Measurements from ENCODE around the gene DACH1.

DACH1 gene

DNA sequence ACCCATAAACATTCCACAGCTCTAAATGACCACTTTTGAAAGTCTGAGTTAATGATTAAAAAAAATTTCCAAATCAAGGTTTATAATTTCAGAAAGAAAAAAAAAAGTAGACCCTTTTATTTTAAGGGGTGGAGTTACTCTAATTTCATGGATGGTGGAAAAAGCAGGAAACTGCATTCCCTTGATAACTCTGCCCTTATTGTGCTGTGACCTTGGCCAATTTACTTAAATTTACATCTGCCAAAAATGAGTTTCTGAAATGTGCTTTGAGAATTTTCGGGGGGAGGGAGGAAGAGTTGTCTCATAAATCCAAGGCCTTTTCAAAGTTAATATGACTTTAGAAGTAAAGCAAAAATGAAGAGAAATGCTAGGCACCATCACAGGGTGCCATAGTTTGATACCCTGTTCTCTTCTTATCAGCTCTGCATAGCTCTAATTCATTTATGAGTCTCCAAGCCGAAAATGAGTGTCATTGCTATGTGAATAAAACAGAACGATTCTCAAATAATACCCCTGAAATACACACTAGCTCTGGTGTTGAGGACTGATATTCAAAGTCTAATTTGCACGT, 367.0 kb downstream of the DACH1 start:
- WGBS (ENCODE audit: insufficient coverage, insufficient read length), result no CpG with 5 or more reads among the region's 4 CpGs
- H3K27me3 ChIP-seq (ENCODE audit: control insufficient read depth, insufficient read depth, low read length), result no peaks in the 10 kb centered on the region
- H3K9me3 ChIP-seq (ENCODE audit: control insufficient read depth, insufficient read depth, low read length), result no peaks in the 10 kb centered on the region
- H3K4me3 ChIP-seq (ENCODE audit: low read length), result no peak overlapping the region
- H3K4me1 ChIP-seq (ENCODE audit: control insufficient read depth, insufficient read depth, low read length), result no peaks in the 10 kb centered on the region
- H3K27ac ChIP-seq (ENCODE audit: low read length), result no peak overlapping the region
- no peaks in the 10 kb centered on the region for H3K36me3 ChIP-seq (ENCODE audit: control insufficient read depth, insufficient read depth, low read length)
- DNase-seq (ENCODE audit: low read depth, low spot score), result no peak

DNA sequence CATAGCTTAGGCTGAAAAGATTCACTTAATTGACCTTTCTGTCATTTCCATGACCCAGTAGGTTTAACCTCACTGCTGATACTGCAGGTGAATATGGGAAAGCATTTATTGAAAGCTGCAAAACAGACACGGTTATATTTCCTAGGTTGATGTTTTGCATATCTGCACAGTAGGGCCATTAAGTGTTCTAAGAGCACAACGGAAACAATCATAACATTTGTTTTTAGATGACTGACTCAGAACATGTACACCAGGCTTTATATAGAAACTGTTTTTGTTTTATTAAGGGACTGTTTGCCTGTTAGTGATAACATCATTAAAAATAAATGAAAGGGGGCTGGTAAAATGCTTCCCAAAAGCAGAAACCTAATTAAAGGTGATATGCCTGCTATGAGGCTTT, 367.8 kb downstream of the DACH1 start:
- Histone ChIP-seq H3K9me3 (ENCODE audit: control insufficient read depth, insufficient read depth, low read length) (no peaks in the 10 kb centered on the region), H3K27me3 (ENCODE audit: control insufficient read depth, insufficient read depth, low read length) (no peaks in the 10 kb centered on the region), H3K36me3 (ENCODE audit: control insufficient read depth, insufficient read depth, low read length) (no peaks in the 10 kb centered on the region), H3K4me3 (ENCODE audit: low read length) (no peak overlapping the region), H3K4me1 (ENCODE audit: control insufficient read depth, insufficient read depth, low read length) (no peaks in the 10 kb centered on the region), H3K27ac (ENCODE audit: low read length) (no peak overlapping the region)
- no peak for DNase-seq (ENCODE audit: low read depth, low spot score)
- no CpG with 5 or more reads among the region's 2 CpGs for WGBS (ENCODE audit: insufficient coverage, insufficient read length)

DNA sequence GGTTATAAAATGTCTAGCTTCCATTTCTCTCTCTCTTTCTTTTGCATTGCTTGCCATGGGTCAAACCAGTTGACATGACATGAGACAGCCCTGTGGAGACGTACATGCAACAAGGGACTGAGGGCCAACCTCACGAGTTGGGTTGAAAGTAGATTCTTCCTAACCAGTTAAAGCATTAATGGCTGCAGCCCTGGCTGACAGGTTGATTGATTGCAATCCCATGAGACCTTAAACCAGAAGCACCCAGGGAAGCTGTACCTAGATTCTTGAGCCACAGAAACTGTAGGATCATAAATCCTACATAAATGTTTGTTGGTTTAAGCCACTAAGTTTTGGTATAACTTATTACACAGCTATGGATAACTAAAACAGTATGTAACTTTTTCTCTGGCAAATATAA, 373.8 kb downstream of the DACH1 start:
- no CpG with 5 or more reads among the region's 2 CpGs for WGBS (ENCODE audit: insufficient coverage, insufficient read length)
- Histone ChIP-seq H3K4me3 (ENCODE audit: low read length) (no peak overlapping the region), H3K36me3 (ENCODE audit: control insufficient read depth, insufficient read depth, low read length) (no peaks in the 10 kb centered on the region), H3K9me3 (ENCODE audit: control insufficient read depth, insufficient read depth, low read length) (no peaks in the 10 kb centered on the region), H3K4me1 (ENCODE audit: control insufficient read depth, insufficient read depth, low read length) (no peaks in the 10 kb centered on the region), H3K27me3 (ENCODE audit: control insufficient read depth, insufficient read depth, low read length) (no peaks in the 10 kb centered on the region), H3K27ac (ENCODE audit: low read length) (no peak overlapping the region)
- DNase-seq (ENCODE audit: low read depth, low spot score), result no peak

DNA sequence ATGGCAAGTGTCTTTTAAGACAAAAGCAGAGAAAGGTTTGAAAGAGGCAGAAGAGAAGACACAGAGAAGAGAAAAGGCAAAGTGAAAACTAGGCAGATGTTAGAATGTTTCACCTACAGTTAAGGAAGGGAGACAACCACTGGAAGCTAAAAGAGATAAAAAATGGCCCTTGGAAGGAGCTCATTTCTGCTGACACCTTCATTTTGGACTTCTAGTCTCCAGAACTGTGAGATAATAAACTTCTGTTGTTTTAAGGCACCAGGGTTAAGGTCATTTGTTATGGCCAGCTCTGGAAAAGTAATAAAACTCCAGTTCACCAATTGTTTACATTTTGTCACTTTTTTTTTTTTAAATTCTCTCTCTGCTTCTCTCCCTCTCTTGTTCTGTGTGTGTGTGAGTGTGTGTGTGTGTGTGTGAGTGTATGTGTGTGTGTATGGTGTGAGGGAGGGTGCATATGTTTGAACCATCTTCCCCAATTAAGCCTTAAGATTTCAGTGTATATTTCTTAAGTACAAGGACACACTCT, 374.6 kb downstream of the DACH1 start:
- no peak overlapping the region for H3K4me3 ChIP-seq (ENCODE audit: low read length)
- DNase-seq (ENCODE audit: low read depth, low spot score), result no peak
- no peaks in the 10 kb centered on the region for H3K36me3 ChIP-seq (ENCODE audit: control insufficient read depth, insufficient read depth, low read length)
- H3K27me3 ChIP-seq (ENCODE audit: control insufficient read depth, insufficient read depth, low read length), result no peaks in the 10 kb centered on the region
- H3K9me3 ChIP-seq (ENCODE audit: control insufficient read depth, insufficient read depth, low read length), result no peaks in the 10 kb centered on the region
- H3K4me1 ChIP-seq (ENCODE audit: control insufficient read depth, insufficient read depth, low read length), result no peaks in the 10 kb centered on the region
- H3K27ac ChIP-seq (ENCODE audit: low read length), result no peak overlapping the region

DNA sequence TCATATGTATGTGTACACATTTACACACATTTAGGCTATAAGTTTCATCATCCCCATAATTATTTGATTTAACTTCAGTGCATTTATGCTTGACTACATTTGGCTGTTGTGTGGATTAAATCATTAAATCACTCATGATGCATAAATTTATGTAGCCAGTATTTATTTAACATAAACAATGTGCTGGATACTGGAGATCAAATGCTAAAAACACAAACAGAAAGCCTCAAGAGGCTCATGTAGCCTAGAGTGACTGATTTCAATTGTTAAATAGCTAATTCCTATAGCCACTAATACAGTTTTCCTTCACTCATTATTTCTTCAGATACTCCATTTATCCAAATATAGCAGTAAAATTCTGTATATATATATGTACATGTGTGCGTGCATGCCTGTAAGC, 376.0 kb downstream of the DACH1 start:
- no CpG with 5 or more reads among the region's 1 CpG for WGBS (ENCODE audit: insufficient coverage, insufficient read length)

DNA sequence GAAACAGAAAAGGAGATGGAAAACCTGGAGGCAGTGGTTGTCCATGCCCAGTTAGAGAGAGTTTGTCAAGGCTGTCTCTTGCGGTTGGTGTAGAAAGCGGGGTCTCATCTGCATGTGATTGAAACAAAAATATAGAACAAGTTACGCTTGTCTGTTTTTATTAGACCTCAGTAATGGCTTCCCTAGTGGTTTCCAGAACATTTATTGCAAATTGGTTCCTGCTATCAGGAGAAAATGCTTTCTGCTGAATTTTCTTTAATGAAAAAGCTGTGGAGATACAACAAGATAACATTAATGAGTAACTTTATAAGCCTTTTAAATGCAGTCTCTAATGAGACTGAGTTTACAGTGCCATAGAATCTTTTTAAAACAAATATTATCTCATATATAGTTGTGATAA, 378.0 kb downstream of the DACH1 start:
- H3K9me3 ChIP-seq (ENCODE audit: control insufficient read depth, insufficient read depth, low read length), result no peaks in the 10 kb centered on the region
- WGBS (ENCODE audit: insufficient coverage, insufficient read length), result no CpG with 5 or more reads among the region's 3 CpGs
- H3K27me3 ChIP-seq (ENCODE audit: control insufficient read depth, insufficient read depth, low read length), result no peaks in the 10 kb centered on the region
- H3K4me3 ChIP-seq (ENCODE audit: low read length), result no peak overlapping the region
- no peaks in the 10 kb centered on the region for H3K36me3 ChIP-seq (ENCODE audit: control insufficient read depth, insufficient read depth, low read length)
- DNase-seq (ENCODE audit: low read depth, low spot score), result no peak
- H3K4me1 ChIP-seq (ENCODE audit: control insufficient read depth, insufficient read depth, low read length), result no peaks in the 10 kb centered on the region
- H3K27ac ChIP-seq (ENCODE audit: low read length), result no peak overlapping the region

More for the DNA sequence above, 376.0 kb downstream of the DACH1 start:
- DNase-seq (ENCODE audit: low read depth, low spot score), result no peak
- Histone ChIP-seq H3K4me1 (ENCODE audit: control insufficient read depth, insufficient read depth, low read length) (no peaks in the 10 kb centered on the region), H3K9me3 (ENCODE audit: control insufficient read depth, insufficient read depth, low read length) (no peaks in the 10 kb centered on the region), H3K27me3 (ENCODE audit: control insufficient read depth, insufficient read depth, low read length) (no peaks in the 10 kb centered on the region), H3K36me3 (ENCODE audit: control insufficient read depth, insufficient read depth, low read length) (no peaks in the 10 kb centered on the region), H3K27ac (ENCODE audit: low read length) (no peak overlapping the region), H3K4me3 (ENCODE audit: low read length) (no peak overlapping the region)

DNA sequence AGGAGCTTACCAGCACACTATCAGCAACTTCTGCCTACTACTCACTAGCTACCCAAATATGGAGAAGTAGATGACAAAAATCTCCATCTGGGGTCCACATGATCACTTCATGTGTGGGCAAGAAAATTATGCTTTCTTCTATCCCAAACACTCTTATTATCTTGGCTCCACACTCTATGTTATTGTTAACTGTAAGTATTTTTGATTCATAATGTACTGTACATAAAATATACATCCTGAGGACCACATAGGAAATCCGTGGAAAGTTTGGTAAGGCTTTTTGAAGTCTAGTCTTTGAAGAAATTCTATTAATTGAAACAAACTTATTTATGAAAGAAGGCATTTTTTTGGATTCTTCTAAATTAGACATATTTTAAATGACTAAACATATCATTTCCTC, 378.8 kb downstream of the DACH1 start:
- H3K27ac ChIP-seq (ENCODE audit: low read length), result no peak overlapping the region
- H3K4me1 ChIP-seq (ENCODE audit: control insufficient read depth, insufficient read depth, low read length), result no peaks in the 10 kb centered on the region
- no peaks in the 10 kb centered on the region for H3K36me3 ChIP-seq (ENCODE audit: control insufficient read depth, insufficient read depth, low read length)
- no CpG with 5 or more reads among the region's 1 CpG for WGBS (ENCODE audit: insufficient coverage, insufficient read length)
- H3K27me3 ChIP-seq (ENCODE audit: control insufficient read depth, insufficient read depth, low read length), result no peaks in the 10 kb centered on the region
- H3K9me3 ChIP-seq (ENCODE audit: control insufficient read depth, insufficient read depth, low read length), result no peaks in the 10 kb centered on the region
- no peak overlapping the region for H3K4me3 ChIP-seq (ENCODE audit: low read length)
- no peak for DNase-seq (ENCODE audit: low read depth, low spot score)

DNA sequence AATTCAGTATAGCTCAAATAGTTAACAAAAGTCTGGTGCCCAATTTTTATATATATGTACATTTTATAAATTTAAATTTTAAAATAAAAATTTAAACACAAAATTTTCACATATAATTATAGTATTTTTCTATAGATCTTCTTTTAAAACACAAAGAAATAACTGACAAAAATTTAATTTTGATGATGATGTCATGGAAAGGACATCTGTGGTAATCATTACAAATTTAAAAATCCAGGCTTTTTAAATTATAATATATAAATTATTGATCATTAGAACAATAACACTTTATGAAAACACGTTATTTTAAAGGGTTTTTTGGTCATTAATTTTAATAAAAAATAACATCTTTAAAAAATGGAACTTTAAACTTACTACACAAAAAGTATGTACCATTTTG, 381.1 kb downstream of the DACH1 start:
- WGBS (ENCODE audit: insufficient coverage, insufficient read length), result no CpG with 5 or more reads among the region's 1 CpG
- Histone ChIP-seq H3K27me3 (ENCODE audit: control insufficient read depth, insufficient read depth, low read length) (no peaks in the 10 kb centered on the region), H3K36me3 (ENCODE audit: control insufficient read depth, insufficient read depth, low read length) (no peaks in the 10 kb centered on the region), H3K4me1 (ENCODE audit: control insufficient read depth, insufficient read depth, low read length) (no peaks in the 10 kb centered on the region), H3K4me3 (ENCODE audit: low read length) (no peak overlapping the region), H3K27ac (ENCODE audit: low read length) (no peak overlapping the region), H3K9me3 (ENCODE audit: control insufficient read depth, insufficient read depth, low read length) (no peaks in the 10 kb centered on the region)
- no peak for DNase-seq (ENCODE audit: low read depth, low spot score)

DNA sequence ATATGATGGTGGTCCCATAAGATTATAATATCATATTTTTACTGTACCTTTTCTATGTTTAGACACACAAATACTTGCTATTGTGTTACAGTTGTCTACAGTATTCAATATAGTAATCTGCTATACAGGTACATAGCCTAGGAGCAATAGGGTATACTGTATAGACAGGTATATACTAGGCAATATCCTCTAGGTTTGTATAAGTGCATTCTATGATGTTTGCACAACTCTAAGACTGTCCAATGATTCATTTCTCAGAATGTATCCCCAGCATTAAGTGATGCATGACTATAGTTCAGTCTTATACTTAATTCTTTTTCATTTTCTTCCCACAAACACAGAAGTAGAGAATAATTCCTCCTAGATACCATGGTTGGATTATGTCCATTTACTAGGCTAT, 383.3 kb downstream of the DACH1 start:
- no peak for DNase-seq (ENCODE audit: low read depth, low spot score)
- no peaks in the 10 kb centered on the region for H3K27me3 ChIP-seq (ENCODE audit: control insufficient read depth, insufficient read depth, low read length)
- no peaks in the 10 kb centered on the region for H3K9me3 ChIP-seq (ENCODE audit: control insufficient read depth, insufficient read depth, low read length)
- H3K4me1 ChIP-seq (ENCODE audit: control insufficient read depth, insufficient read depth, low read length), result no peaks in the 10 kb centered on the region
- no peaks in the 10 kb centered on the region for H3K36me3 ChIP-seq (ENCODE audit: control insufficient read depth, insufficient read depth, low read length)
- H3K27ac ChIP-seq (ENCODE audit: low read length), result no peak overlapping the region
- no peak overlapping the region for H3K4me3 ChIP-seq (ENCODE audit: low read length)

DNA sequence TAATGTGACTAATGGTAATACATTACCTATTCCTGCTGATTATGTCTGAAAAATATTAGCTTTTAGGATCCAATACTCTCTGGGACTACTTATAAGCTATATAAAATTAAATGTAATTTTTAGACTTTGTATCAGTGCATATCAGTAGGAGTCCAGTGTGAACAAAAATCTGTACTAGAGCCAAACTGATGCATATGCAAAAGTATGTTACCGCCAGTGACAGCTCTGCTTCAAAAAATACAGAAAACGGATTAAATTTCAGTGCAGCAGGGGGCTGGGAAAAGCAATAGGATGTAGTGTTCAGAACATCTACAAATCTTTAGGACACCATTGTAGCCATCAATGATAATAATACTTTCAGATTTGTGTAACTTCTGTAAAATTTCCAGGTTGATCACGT, 385.5 kb downstream of the DACH1 start:
- Histone ChIP-seq H3K4me1 (ENCODE audit: control insufficient read depth, insufficient read depth, low read length) (no peaks in the 10 kb centered on the region), H3K9me3 (ENCODE audit: control insufficient read depth, insufficient read depth, low read length) (no peaks in the 10 kb centered on the region), H3K36me3 (ENCODE audit: control insufficient read depth, insufficient read depth, low read length) (no peaks in the 10 kb centered on the region), H3K4me3 (ENCODE audit: low read length) (no peak overlapping the region), H3K27ac (ENCODE audit: low read length) (no peak overlapping the region), H3K27me3 (ENCODE audit: control insufficient read depth, insufficient read depth, low read length) (no peaks in the 10 kb centered on the region)
- no peak for DNase-seq (ENCODE audit: low read depth, low spot score)
- no CpG with 5 or more reads among the region's 3 CpGs for WGBS (ENCODE audit: insufficient coverage, insufficient read length)

DNA sequence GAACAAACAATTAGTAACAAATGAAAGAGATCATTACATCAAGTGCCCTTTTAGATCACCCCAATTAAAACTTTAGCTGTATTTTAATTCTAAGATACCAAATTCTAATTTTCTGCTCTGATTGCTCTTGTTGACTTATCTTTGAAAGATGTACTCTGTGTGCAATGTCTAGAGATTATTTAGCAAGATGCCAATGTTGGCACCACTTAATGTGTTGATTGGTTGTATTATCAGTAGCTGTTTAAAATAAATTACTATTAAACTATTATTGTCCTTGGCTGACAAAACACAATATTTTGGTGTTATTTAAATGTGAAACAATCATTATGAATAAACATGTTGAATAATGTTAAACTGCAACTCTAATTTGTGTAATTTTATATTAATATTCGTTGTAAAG, 386.0 kb downstream of the DACH1 start:
- no peaks in the 10 kb centered on the region for H3K27me3 ChIP-seq (ENCODE audit: control insufficient read depth, insufficient read depth, low read length)
- no peak for DNase-seq (ENCODE audit: low read depth, low spot score)
- no peaks in the 10 kb centered on the region for H3K4me1 ChIP-seq (ENCODE audit: control insufficient read depth, insufficient read depth, low read length)
- 100% methylated on average over 1 of the region's 1 CpG for WGBS (ENCODE audit: insufficient coverage, insufficient read length)
- no peaks in the 10 kb centered on the region for H3K9me3 ChIP-seq (ENCODE audit: control insufficient read depth, insufficient read depth, low read length)
- H3K36me3 ChIP-seq (ENCODE audit: control insufficient read depth, insufficient read depth, low read length), result no peaks in the 10 kb centered on the region
- no peak overlapping the region for H3K4me3 ChIP-seq (ENCODE audit: low read length)
- no peak overlapping the region for H3K27ac ChIP-seq (ENCODE audit: low read length)
